Astrocyte of the spinal cord (primary cell): Measurements from ENCODE around the gene SOX18.

Experiments used
- DNase-seq: peaks from one replicate; pipeline ENCODE4 v3.0.0; 2011; ENCODE audit warnings: low read depth, low spot score
- H3K4me3 ChIP-seq: 2 replicates; pipeline ENCODE4 v1.5.1; 2011; ENCODE audit warnings: low read depth, mild to moderate bottlenecking, low read length, moderate library complexity
- CTCF ChIP-seq: IDR thresholded peaks from 2 replicates; pipeline ENCODE4 v1.5.1; 2012; ENCODE audit warnings: low read depth, mild to moderate bottlenecking, low read length, inconsistent platforms
- in situ Hi-C: cut with HindIII; loops from 2 replicates; pipeline ENCODE4 v1.10.0; 2017; ENCODE audit warnings: low sequenced_read_pairs

The SOX18 gene

GRCh38 chr20:64068386-64069208 is 19.2 kb upstream of the SOX18 start:
- in situ Hi-C loops, result no loop called here

GRCh38 chr20:64067733-64068307 is 18.4 kb upstream of the SOX18 start:
- in situ Hi-C loops, result no loop called here
- no peak for TF ChIP-seq CTCF
- no peak for DNase-seq
- no peak overlapping the region for H3K4me3 ChIP-seq

More at GRCh38 chr20:64068386-64069208, 19.2 kb upstream of the SOX18 start:
- no peak for TF ChIP-seq CTCF
- DNase-seq, result no peak
- H3K4me3 ChIP-seq, result no peak overlapping the region

- no peak overlapping the region for H3K4me3 ChIP-seq
- no peak for TF ChIP-seq CTCF
- in situ Hi-C loops, result no loop called here
- no peak for DNase-seq
Observed at GRCh38 chr20:64067005-64067632, 17.7 kb upstream of the SOX18 start.

GRCh38 chr20:64065974-64066343 is 16.5 kb upstream of the SOX18 start:
- H3K4me3 ChIP-seq, result no peak overlapping the region
- DNase-seq, result peak; percentile 81
- in situ Hi-C loops, result no loop called here
- TF ChIP-seq CTCF, result no peak

- in situ Hi-C loops, result no loop called here
- no peak for TF ChIP-seq CTCF
- H3K4me3 ChIP-seq, result no peak overlapping the region
- DNase-seq, result no peak
Observed at GRCh38 chr20:64065062-64065973, 15.9 kb upstream of the SOX18 start.

GRCh38 chr20:64064145-64064698 is 14.8 kb upstream of the SOX18 start:
- DNase-seq, result peak; percentile 45
- in situ Hi-C loops, result no loop called here
- peak overlapping the region; percentile 80 for H3K4me3 ChIP-seq
- no peak for TF ChIP-seq CTCF
